ENCODE data around the gene SMOC2. TPM values are rescaled to one million over a fixed set of nuclear protein-coding genes. Genes with fewer than 3 reads are reported as not detected.

Gene SMOC2
- total RNA-seq, 4 donors from 2014 or later: 30.5 to 52.4 (median 37.9) TPM

GRCh38 chr6:168469521-168469920, 28.5 kb downstream of the SMOC2 start:
- no peak for TF ChIP-seq CTCF (IDR thresholded peaks at IDR 0.05; ENCODE audit: low read depth)

GRCh38 chr6:168469926-168470325, 28.9 kb downstream of the SMOC2 start:
- TF ChIP-seq CTCF (IDR thresholded peaks at IDR 0.05; ENCODE audit: low read depth): no peak

- TF ChIP-seq CTCF (IDR thresholded peaks at IDR 0.05; ENCODE audit: low read depth): no peak
These were observed 31.4 kb downstream of the SMOC2 start for GRCh38 chr6:168472363-168472762.

GRCh38 chr6:168473197-168473596, 32.2 kb downstream of the SMOC2 start:
- no peak for TF ChIP-seq CTCF (IDR thresholded peaks at IDR 0.05; ENCODE audit: low read depth)

- no peak for TF ChIP-seq CTCF (IDR thresholded peaks at IDR 0.05; ENCODE audit: low read depth)
These were observed 34.4 kb downstream of the SMOC2 start for GRCh38 chr6:168475188-168476013.

GRCh38 chr6:168479421-168479820, 38.4 kb downstream of the SMOC2 start:
- no peak for TF ChIP-seq CTCF (IDR thresholded peaks at IDR 0.05; ENCODE audit: low read depth)

GRCh38 chr6:168480481-168480880, 39.5 kb downstream of the SMOC2 start:
- no peak for TF ChIP-seq CTCF (IDR thresholded peaks at IDR 0.05; ENCODE audit: low read depth)
